ENCODE data around the gene SHH. TPM values are rescaled to one million over a fixed set of nuclear protein-coding genes. Genes with fewer than 3 reads are reported as not detected.
A peak's percentile ranks its signal among the peaks of the same experiment; 100 is the strongest.

Gene SHH
- total and polyA plus RNA-seq, 2 of the 13 experiments (the other 11 are each of a cell fraction or from before 2014, with no cell fraction given) = 1.9 to 3.4 TPM

- no peak for TF ChIP-seq ZBTB40 (IDR thresholded peaks at IDR 0.05)
- no peak for TF ChIP-seq ZBTB40 (CRISPR knock-in tag; IDR thresholded peaks at IDR 0.05)
- TF ChIP-seq ZBTB38 (CRISPR knock-in tag; IDR thresholded peaks at IDR 0.05) = 0 out of 2 replicates have a peak, but pooled peaks have one; percentile 33
- no peak for TF ChIP-seq SP5 (CRISPR knock-in tag; IDR thresholded peaks at IDR 0.05; ENCODE audit: borderline replicate concordance, low read depth)
- no peak for TF ChIP-seq ARNT (IDR thresholded peaks at IDR 0.05)
Measured at GRCh38 chr7:155806096-155806871, 6.0 kb downstream of the SHH start (continued).

All from HepG2 (cell line).